GM19324 (cell line): ENCODE data around the gene KRT6A.

Experiments
- ATAC-seq: cut with Tn5 transposase; IDR thresholded peaks from one replicate; pipeline ENCODE4 v1.9.1; 2021; ENCODE audit warnings: mild to moderate bottlenecking, moderate library complexity; ENCODE audit not compliant: unreplicated experiment, low FRiP score

Gene KRT6A

GRCh38 chr12:52524898-52525591, 32.0 kb upstream of the KRT6A start:
- no peak for ATAC-seq

- no peak for ATAC-seq
Observed at GRCh38 chr12:52524241-52524897, 31.3 kb upstream of the KRT6A start.

- no peak for ATAC-seq
Observed at GRCh38 chr12:52523824-52524223, 30.8 kb upstream of the KRT6A start.

DNA sequence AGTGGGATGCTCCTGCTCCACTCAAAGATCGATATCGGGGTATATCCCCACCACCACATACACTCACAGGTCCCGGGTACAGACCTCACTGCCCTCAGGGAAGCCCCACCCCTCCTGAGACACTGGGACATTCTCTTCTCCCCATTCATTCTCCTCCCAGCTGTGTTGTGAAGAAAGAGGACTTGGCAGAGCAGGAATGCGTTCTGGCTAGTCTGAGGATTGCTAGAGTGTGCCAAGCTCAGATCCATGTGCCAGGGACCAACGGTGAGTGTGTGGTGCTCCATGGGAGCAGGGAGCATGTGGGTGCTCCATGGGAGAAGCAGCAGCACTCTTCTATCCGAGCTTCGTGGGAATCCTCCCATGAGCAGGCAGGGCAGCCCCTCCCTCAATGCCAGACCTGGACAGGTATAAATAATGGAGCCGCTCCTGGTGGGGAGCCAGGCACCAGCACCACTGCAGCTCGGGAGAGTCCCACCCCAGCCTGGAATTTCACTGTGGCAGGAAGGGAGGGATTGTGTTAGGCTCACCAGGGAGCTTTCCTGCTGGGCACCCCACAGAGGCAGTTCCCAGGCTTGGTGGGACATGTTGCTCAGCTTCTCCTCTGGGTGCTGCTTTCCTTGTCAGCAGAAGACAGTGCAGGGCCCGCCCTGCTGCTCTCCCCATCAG, 29.4 kb upstream of the KRT6A start:
- no peak for ATAC-seq

DNA sequence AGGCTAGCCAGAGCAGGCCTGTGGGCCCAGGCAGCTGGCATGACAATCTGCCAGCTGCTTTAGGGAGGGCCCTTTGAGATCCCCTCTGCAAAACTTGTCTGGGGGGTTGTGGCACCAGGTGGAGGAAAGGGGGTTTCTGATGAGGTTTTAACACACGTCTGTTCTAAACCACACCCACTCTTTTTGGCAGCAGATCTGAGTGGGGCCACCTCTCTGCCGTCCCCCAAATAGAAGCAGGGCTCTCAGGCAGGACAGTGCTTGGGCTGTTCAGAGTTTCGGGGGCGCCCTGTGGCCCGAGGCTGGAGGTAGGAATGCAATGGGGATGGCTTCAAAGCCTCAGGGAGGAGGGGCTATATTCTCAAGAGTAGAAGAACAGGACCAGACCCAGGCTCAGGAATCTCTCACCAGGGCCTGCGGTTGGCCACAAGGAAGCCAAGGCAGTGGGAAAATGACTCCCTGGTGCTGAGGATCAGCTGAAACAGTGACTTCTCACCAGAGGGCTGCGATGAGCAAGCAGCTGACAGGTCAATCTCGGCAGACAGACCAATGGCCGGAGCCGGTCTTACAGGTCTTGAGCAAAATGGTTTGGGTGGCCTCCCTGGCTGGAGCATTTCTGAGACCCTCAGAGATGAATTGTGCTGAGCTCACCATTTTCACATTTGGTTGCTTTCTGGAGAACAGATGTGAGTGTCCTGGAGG, 28.7 kb upstream of the KRT6A start:
- no peak for ATAC-seq

DNA sequence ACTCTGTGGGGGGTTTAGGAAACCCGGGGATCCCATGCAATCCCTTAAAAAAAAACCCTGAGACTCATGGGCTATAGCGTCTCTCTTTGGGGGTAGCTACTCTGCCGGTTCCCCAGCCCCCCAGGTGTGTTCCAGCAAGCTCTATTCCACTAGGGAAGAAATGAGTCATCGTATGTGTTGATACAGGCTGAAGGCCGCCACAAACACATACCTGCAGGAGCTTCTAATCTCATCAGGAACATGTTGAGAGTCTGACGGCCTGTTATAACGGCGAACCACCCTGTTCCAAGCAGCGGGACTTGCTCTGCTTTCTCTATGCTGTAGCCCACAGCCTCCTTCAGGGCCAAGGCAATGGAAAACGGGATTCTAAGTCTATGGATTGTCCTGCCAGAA, 28.1 kb upstream of the KRT6A start:
- ATAC-seq: no peak

DNA sequence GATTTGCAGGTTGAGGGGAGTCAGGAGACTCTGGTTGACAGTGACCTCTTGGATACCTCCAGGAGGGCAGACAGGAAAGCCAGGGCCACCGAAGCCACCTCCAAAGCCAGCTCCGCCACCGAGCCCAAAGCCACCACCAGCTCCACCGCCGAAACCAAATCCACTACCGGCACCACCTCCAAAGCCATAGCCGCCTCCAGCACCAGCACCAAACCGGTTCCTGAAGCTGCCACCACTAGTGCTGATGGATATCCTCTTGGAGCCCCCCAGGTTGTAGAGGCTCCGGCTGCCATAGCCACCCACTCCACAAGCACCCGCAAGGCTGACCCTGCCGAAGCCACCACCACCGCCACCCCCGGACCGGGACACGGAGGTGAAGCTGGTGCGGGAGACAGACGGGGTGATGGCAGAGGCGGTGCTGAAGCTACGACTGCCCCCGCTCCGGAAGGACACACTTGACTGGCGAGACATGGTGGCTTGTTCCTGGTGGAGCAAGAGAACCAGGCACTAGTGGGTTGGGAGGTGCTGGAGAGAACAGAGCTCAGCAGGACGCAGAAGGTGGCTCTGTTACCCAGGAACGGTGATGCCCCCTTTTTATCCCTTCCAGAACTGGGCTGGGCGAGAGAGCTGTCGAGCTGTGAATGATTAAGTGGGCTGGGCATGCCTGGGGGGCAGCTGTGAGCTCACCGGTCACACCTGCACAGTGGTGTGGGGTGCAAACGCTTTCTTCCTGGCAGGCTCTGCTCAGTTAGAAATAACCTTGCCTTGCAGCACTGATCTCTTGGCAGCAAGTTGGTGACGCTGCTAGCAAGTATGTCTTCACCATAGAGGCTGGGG, 27.0 kb upstream of the KRT6A start, which contains the start of gene KRT5:
KRT5 (minus strand) TSS at position 569 of the 837 bp plus-strand sequence; CDS start at position 471, 98 bp downstream.
- no peak for ATAC-seq

- no peak for ATAC-seq
Observed at GRCh38 chr12:52519387-52519703, 26.3 kb upstream of the KRT6A start.

- ATAC-seq: no peak
Observed at GRCh38 chr12:52518574-52519386, 25.7 kb upstream of the KRT6A start.

- no peak for ATAC-seq
Observed at GRCh38 chr12:52517888-52518287, 24.8 kb upstream of the KRT6A start.

- no peak for ATAC-seq
Observed at GRCh38 chr12:52517005-52517835, 24.2 kb upstream of the KRT6A start.

DNA sequence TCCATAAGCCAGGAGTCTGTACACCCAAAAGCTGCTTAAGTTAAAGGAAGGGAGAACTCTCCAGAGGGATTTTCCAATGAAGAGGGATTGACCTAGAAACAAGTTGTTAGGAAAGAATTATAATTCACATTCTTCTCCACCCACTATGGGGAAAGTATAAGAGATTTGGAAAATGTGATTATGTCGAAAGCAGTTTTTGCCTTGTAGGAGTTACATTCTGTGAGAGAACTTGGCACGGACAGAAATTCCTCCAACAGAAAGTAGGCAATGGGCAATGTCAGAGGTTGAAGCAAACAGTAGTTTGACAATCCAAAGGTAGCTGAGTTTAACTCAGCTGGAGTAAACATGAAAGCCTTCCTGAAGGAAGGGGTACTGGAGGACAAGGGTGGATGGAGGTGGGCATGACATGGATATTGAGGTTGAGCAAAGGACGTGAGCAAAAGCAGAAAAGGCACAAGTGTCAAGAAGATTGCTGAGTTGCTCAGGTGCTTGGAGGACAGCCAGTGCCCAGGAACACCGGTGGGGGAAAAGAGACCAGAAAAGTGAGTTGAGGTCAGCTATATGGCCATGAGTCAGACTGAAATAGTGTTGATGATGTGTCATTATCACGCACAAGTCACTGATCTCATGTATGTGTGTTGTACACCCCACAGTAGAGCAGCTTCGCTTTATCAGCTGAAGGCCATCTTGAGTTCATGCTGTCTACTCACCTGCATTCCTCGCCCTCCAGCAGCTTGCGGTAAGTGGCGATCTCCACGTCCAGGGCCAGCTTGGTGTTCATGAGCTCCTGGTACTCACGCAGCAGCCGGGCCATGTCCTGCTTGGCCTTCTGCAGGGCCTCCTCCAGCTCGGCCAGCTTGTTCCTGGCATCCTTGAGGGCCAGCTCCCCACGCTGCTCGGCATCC, 23.1 kb upstream of the KRT6A start:
- no peak for ATAC-seq

- ATAC-seq: no peak
Observed at GRCh38 chr12:52515319-52515646, 22.2 kb upstream of the KRT6A start.

DNA sequence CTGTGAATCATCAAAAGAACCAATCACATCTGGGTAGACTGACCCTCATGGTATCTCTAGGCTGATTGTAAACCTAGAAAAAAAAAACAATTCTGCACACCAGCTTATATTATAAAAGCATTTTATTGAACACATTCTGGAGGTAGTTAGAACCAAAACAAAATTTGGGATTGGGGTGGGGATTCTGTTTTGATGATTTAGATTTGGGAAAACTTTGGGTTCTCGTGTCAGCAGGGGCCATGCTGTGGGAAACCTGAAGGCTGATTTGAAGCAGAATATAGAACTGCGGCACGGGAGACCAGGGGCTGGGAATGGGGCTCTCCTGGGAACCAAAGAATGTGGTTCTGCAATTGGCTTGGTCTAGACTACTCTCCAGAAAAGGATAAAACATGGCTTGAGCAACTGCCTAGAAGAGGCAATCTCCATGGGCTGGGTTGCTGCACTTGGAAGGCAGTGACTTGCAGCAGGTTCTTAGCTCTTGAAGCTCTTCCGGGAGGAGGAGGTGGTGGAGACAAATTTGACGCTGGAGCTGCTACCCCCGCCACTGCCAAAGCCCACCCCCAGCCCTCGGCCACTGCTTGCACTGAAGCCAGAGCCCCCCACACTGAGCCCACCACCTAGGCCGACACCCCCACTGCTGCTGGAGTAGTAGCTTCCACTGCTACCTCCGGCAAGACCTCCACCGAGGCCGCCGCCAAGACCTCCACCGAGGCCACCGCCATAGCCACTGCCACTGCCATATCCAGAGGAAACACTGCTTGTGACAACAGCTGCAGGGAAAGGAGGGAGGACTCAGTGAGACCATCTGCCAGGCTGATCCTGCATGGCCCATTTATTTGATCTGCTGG, 21.6 kb upstream of the KRT6A start:
- ATAC-seq: no peak

DNA sequence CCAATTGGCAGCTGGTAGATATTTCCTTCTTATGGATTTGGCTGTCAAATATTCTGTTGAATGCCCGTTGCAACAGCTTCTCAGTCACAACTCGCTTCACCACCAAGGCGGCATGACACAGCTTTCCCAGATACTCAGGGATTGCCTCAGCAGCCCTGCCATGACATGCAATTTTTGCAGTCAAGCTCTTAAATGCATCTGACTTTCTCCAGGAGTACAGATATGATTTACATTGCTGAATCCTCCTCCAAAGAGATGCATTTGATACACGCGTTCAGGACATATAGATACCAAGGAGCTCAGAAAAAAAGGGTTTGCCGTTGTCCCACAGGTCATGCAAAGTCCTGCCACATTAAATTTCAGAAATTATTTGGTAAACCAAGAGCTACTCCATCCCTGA, 20.7 kb upstream of the KRT6A start:
- no peak for ATAC-seq

DNA sequence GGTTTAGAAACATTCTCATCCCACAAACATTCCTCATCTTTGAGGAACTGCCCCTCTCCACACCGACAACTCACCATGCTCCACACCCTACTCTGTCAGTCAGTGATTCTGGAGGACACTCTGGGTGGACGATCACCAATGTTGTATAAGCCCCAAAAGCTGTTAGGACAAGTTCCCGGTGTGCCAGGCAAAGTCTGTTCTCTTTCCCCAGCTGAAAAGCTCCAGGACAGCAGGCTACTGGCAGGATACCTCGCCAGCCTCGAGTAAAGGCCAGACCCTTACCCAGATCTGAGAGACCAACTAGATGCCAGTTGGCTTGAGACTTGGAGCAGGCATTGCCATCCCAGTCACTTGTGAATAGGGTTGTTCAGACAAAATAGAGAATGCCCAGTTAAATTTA, 15.2 kb upstream of the KRT6A start:
- ATAC-seq: no peak
